ENCODE results near the gene TMEM238L.

- TF ChIP-seq CTCF (IDR thresholded peaks at IDR 0.05) (no peak), POLR2A (IDR thresholded peaks at IDR 0.05) (no peak)
Measured at GRCh38 chr17:10777131-10777807, 26.6 kb downstream of the TMEM238L start.

Data from lower leg skin (tissue), 3 donors.